HCT116 (cell line): ENCODE results near the gene SMARCB1. TPM values are rescaled to one million over a fixed set of nuclear protein-coding genes. Genes with fewer than 3 reads are reported as not detected.

Experiments
- ATAC-seq: fragments of 200-7000 bp; cut with Tn5 transposase; 2 replicates; pipeline ENCODE4 v1.9.1; 2020; ENCODE audit warnings: mild to moderate bottlenecking, moderate library complexity
- BruUV-seq: library from RNA; stranded (reverse); fragments of 400-500 nt; replicated peaks from 2 replicates; lab custom pipeline; 2021; lab: Mats Ljungman, UMichigan
- CTCF ChIA-PET: fragments of 300-600 bp; sonication (Branson Sonifier 250); formaldehyde crosslinking; loops from one replicate; lab custom pipeline; 2021; ENCODE audit warnings: antibody characterized with exemption; lab: Charles Lee
- POLR2A ChIA-PET: fragments of 300-600, 350-600 bp; sonication (Branson Sonifier 250); formaldehyde crosslinking; loops from one replicate; lab custom pipeline; 2021; ENCODE audit warnings: antibody characterized with exemption; lab: Charles Lee
- RAD21 ChIA-PET, 2 experiments: fragments of 300-600 bp; sonication (Branson Sonifier 250); formaldehyde crosslinking; loops; one replicate each; lab custom pipeline; 2023; ENCODE audit warnings: low total read pairs in 2 of 2; ENCODE audit not compliant: uncharacterized antibody in 2 of 2, unreplicated experiment in 2 of 2, low non-redundant PET in 1 of 2; lab: Charles Lee
- DNase-seq: peaks from one replicate; pipeline ENCODE4 v3.0.0-alpha.2; 2010; ENCODE audit warnings: low read depth, low spot score
- H2AFZ ChIP-seq: fragments of 200-600 bp; shearing (Covaris generic), sonication (generic); 2 replicates; pipeline ENCODE4 v1.6.1; 2017; ENCODE audit warnings: low read depth, mixed run types, mixed read lengths, antibody characterized with exemption, low read length; ENCODE audit not compliant: poor library complexity, severe bottlenecking
- H3K27ac ChIP-seq: 2 replicates; pipeline ENCODE4 v1.5.1; 2012; ENCODE audit warnings: low read depth, low read length
- H3K27me3 ChIP-seq: fragments of 200-600 bp; sonication (generic); 2 replicates; pipeline ENCODE4 v1.6.1; 2016; ENCODE audit warnings: mixed run types, low read length, mixed read lengths; ENCODE audit not compliant: insufficient read depth
- H3K36me3 ChIP-seq, 2 experiments: fragments of 200-500 bp in 1 of 2; fragments of 200-600 bp in 1 of 2; sonication (Bioruptor generic) in 1 of 2; sonication (generic) in 1 of 2; 2 replicates each; pipeline versions ENCODE4 v1.5.1 to v1.6.1; 2014 to 2016; ENCODE audit warnings: low read length in 2 of 2, inconsistent platforms in 1 of 2, mixed read lengths in 1 of 2, mixed run types in 1 of 2; ENCODE audit not compliant: insufficient read depth in 2 of 2, control insufficient read depth in 1 of 2
- H3K4me1 ChIP-seq, 2 experiments: fragments of 200-600 bp in 1 of 2; sonication (generic) in 1 of 2; 2 replicates each; pipeline versions ENCODE4 v1.5.1 to v1.6.1; 2012 to 2017; ENCODE audit warnings: low read length in 2 of 2, inconsistent platforms in 1 of 2, mild to moderate bottlenecking in 1 of 2, mixed read lengths in 1 of 2, mixed run types in 1 of 2, moderate library complexity in 1 of 2; ENCODE audit not compliant: insufficient read depth in 2 of 2, control insufficient read depth in 1 of 2
- H3K4me2 ChIP-seq: fragments of 200-600 bp; sonication (generic); 2 replicates; pipeline ENCODE4 v1.6.1; 2017; ENCODE audit warnings: mixed run types, low read length, mixed read lengths
- H3K4me3 ChIP-seq, 2 experiments: fragments of 200-600 bp in 1 of 2; sonication (generic) in 1 of 2; replicated peaks in 1 of 2; 2 replicates each; pipeline ENCODE4 v1.5.1; 2011 to 2016; ENCODE audit warnings: low read length in 2 of 2, control low read depth in 1 of 2, low read depth in 1 of 2, mild to moderate bottlenecking in 1 of 2, mixed read lengths in 1 of 2, mixed run types in 1 of 2
- H3K79me2 ChIP-seq: fragments of 200-600 bp; sonication (generic); 2 replicates; pipeline ENCODE4 v1.6.1; 2017; ENCODE audit warnings: mild to moderate bottlenecking, mixed run types, low read length, moderate library complexity, mixed read lengths; ENCODE audit not compliant: insufficient read depth
- H3K9ac ChIP-seq: fragments of 200-600 bp; sonication (generic); 2 replicates; pipeline ENCODE4 v1.6.1; 2016; ENCODE audit warnings: low read length, mixed read lengths
- H3K9me2 ChIP-seq: fragments of 200-600 bp; sonication (generic), shearing (Covaris generic); 2 replicates; pipeline ENCODE4 v1.6.1; 2017; ENCODE audit warnings: mixed run types, mild to moderate bottlenecking, moderate library complexity; ENCODE audit not compliant: insufficient read depth
- H3K9me3 ChIP-seq, 2 experiments: fragments of 200-500 bp in 1 of 2; fragments of 200-600 bp in 1 of 2; sonication (Bioruptor generic) in 1 of 2; sonication (generic) in 1 of 2; 2 replicates each; pipeline ENCODE4 v1.6.1; 2014 to 2017; ENCODE audit warnings: low read length in 2 of 2, mixed read lengths in 2 of 2, inconsistent platforms in 1 of 2, low read depth in 1 of 2, mild to moderate bottlenecking in 1 of 2, mixed run types in 1 of 2, moderate library complexity in 1 of 2; ENCODE audit not compliant: control insufficient read depth in 1 of 2, insufficient read depth in 1 of 2
- H4K20me1 ChIP-seq: fragments of 200-600 bp; sonication (generic), shearing (Covaris generic); 2 replicates; pipeline ENCODE4 v1.6.1; 2017; ENCODE audit warnings: mixed run types, mild to moderate bottlenecking, moderate library complexity; ENCODE audit not compliant: insufficient read depth
- ATF3 ChIP-seq: IDR thresholded peaks from 2 replicates; pipeline ENCODE4 v1.6.1; 2012
- CEBPB ChIP-seq: IDR thresholded peaks from 2 replicates; pipeline ENCODE4 v1.6.1; 2012; ENCODE audit warnings: low read depth
- EGR1 ChIP-seq: IDR thresholded peaks from 2 replicates; pipeline ENCODE4 v1.6.1; 2012; ENCODE audit warnings: low read depth
- FOSL1 ChIP-seq: IDR thresholded peaks from 2 replicates; pipeline ENCODE4 v1.6.1; 2012; ENCODE audit warnings: low read depth
- POLR2A ChIP-seq: IDR thresholded peaks from 2 replicates; pipeline ENCODE4 v1.7.0; 2011; ENCODE audit warnings: borderline replicate concordance; ENCODE audit not compliant: insufficient read depth, insufficient read length; ENCODE audit errors: extremely low read depth
- POLR2AphosphoS5 ChIP-seq: IDR thresholded peaks from 2 replicates; pipeline ENCODE4 v1.6.1; 2011; ENCODE audit warnings: mild to moderate bottlenecking, low read depth, low read length, moderate library complexity
- SIN3A ChIP-seq: IDR thresholded peaks from 2 replicates; pipeline ENCODE4 v1.6.1; 2012; ENCODE audit warnings: low read depth
- SP1 ChIP-seq: IDR thresholded peaks from 2 replicates; pipeline ENCODE4 v1.6.1; 2012; ENCODE audit warnings: low read depth
- SRF ChIP-seq: IDR thresholded peaks from 2 replicates; pipeline ENCODE4 v1.6.1; 2012; ENCODE audit warnings: low read depth
- YY1 ChIP-seq: IDR thresholded peaks from 2 replicates; pipeline ENCODE4 v1.6.1; 2011; ENCODE audit warnings: low read length, low read depth, moderate library complexity, mild to moderate bottlenecking; ENCODE audit not compliant: insufficient replicate concordance; ENCODE audit errors: extremely low read depth
- ZFX ChIP-seq: fragments of 450-650 bp; IDR thresholded peaks from 2 replicates; pipeline ENCODE4 v1.6.1; 2017
- ZNF274 ChIP-seq: fragments of 200-500 bp; sonication (Bioruptor generic); IDR thresholded peaks from 2 replicates; pipeline ENCODE4 v1.6.1; 2014; ENCODE audit warnings: mild to moderate bottlenecking, low read depth, low read length, inconsistent platforms
- intact Hi-C: fragments of 100-400 bp; cut with micrococcal nuclease; formaldehyde crosslinking; loops from 2 replicates; pipeline ENCODE4 v1.10.0; 2022
- total RNA-seq: library from RNA; stranded (reverse); gene quantifications from one replicate; pipeline ENCODE4 v1.2.1, GENCODE V29; 2021; ENCODE audit not compliant: unreplicated experiment

The SMARCB1 gene
- total RNA-seq, 1 experiment from 2014 or later, result 101 TPM

- Histone ChIP-seq H3K4me1 (no peaks in the 10 kb centered on the region), H3K36me3 (peaks cover 17 to 37% of the 10 kb centered on the region in 2 experiments; a peak in 3 of 4 replicates), H3K9ac (no peak overlapping the region), H3K9me2 (no peaks in the 10 kb centered on the region), H3K27ac (no peak overlapping the region), H3K4me3 (no peak overlapping the region), H3K27me3 (no peaks in the 10 kb centered on the region), H3K79me2 (no peaks in the 10 kb centered on the region; the same call in 1 of the 2 replicates), H4K20me1 (no peaks in the 10 kb centered on the region), H3K4me2 (no peak overlapping the region), H2AFZ (no peak overlapping the region), H3K9me3 (no peaks in the 10 kb centered on the region)
- ChIA-PET CTCF (no interaction called here), POLR2A (no interaction called here), RAD21 (no interaction called here)
- intact Hi-C loops, result no loop called here
- BruUV-seq, result no TSS peak
- ATAC-seq (no peak), DNase-seq (no peak)
- TF ChIP-seq FOSL1, result no peak
- TF ChIP-seq POLR2AphosphoS5, result no peak
- TF ChIP-seq ATF3, result no peak
- TF ChIP-seq ZFX, result no peak
- no peak for TF ChIP-seq EGR1
- TF ChIP-seq POLR2A, result no peak
- TF ChIP-seq CEBPB, result no peak
- TF ChIP-seq SRF, result no peak
- TF ChIP-seq ZNF274, result no peak
- no peak for TF ChIP-seq SP1
- TF ChIP-seq SIN3A, result no peak
- no peak for TF ChIP-seq YY1
These were observed 42.3 kb downstream of the SMARCB1 start for GRCh38 chr22:23828800-23829680.
